OCI-LY1 (cell line): ENCODE results near the gene MAP2K7.

Experiments used
- H2AFZ ChIP-seq: fragments of 200-600 bp; sonication (generic), shearing (Covaris generic); 2 replicates; pipeline ENCODE4 v1.6.0; 2014; ENCODE audit warnings: antibody characterized with exemption, mild to moderate bottlenecking, low read length
- H3F3A ChIP-seq: fragments of 200-600 bp; sonication (generic), shearing (Covaris generic); 2 replicates; pipeline ENCODE4 v1.6.0; 2014; ENCODE audit warnings: mild to moderate bottlenecking, antibody characterized with exemption, low read length, moderate library complexity; ENCODE audit not compliant: insufficient read depth
- H3K27ac ChIP-seq: fragments of 200-600 bp; sonication (generic); 2 replicates; pipeline ENCODE4 v1.5.1; 2014; ENCODE audit warnings: low read length, mixed run types, mild to moderate bottlenecking, low read depth; ENCODE audit not compliant: poor library complexity, severe bottlenecking
- H3K27me3 ChIP-seq: fragments of 200-600 bp; sonication (generic); 2 replicates; pipeline ENCODE4 v1.6.0; 2014; ENCODE audit warnings: antibody characterized with exemption, mild to moderate bottlenecking, low read length, moderate library complexity; ENCODE audit not compliant: insufficient read depth
- H3K36me3 ChIP-seq: fragments of 200-600 bp; sonication (generic); 2 replicates; pipeline ENCODE4 v1.6.1; 2014; ENCODE audit warnings: mild to moderate bottlenecking, antibody characterized with exemption, low read length, moderate library complexity, mixed read lengths; ENCODE audit not compliant: insufficient read depth
- H3K4me1 ChIP-seq: fragments of 200-600 bp; sonication (generic); 2 replicates; pipeline ENCODE4 v1.5.1; 2014; ENCODE audit warnings: mild to moderate bottlenecking, low read length, moderate library complexity; ENCODE audit not compliant: insufficient read depth, severe bottlenecking
- H3K4me2 ChIP-seq: fragments of 200-600 bp; sonication (generic), shearing (Covaris generic); 2 replicates; pipeline ENCODE4 v1.6.1; 2014; ENCODE audit warnings: low read length
- H3K4me3 ChIP-seq: fragments of 200-600 bp; sonication (generic); 2 replicates; pipeline ENCODE4 v1.5.1; 2014; ENCODE audit warnings: low read length, low read depth, mild to moderate bottlenecking, mixed read lengths; ENCODE audit not compliant: poor library complexity, severe bottlenecking
- H3K79me2 ChIP-seq: fragments of 200-600 bp; shearing (Covaris generic); 2 replicates; pipeline ENCODE4 v1.6.1; 2016; ENCODE audit warnings: mixed run types, low read length, mixed read lengths; ENCODE audit not compliant: insufficient read depth
- H3K9ac ChIP-seq: fragments of 200-600 bp; sonication (generic), shearing (Covaris generic); 2 replicates; pipeline ENCODE4 v1.6.1; 2014; ENCODE audit warnings: mild to moderate bottlenecking, low read length, mixed read lengths
- H3K9me2 ChIP-seq: fragments of 200-600 bp; sonication (generic), shearing (Covaris generic); 2 replicates; pipeline ENCODE4 v1.6.1; 2014; ENCODE audit warnings: low read depth, mild to moderate bottlenecking, low read length, mixed read lengths
- H3K9me3 ChIP-seq: fragments of 200-600 bp; shearing (Covaris generic); 2 replicates; pipeline ENCODE4 v1.6.1; 2014; ENCODE audit warnings: low read length, mixed read lengths
- H4K20me1 ChIP-seq: fragments of 200-600 bp; sonication (generic), shearing (Covaris generic); 2 replicates; pipeline ENCODE4 v1.6.0; 2016; ENCODE audit warnings: mild to moderate bottlenecking, low read length; ENCODE audit not compliant: insufficient read depth
- CTCF ChIP-seq: fragments of 200-600 bp; sonication (generic), shearing (Covaris generic); IDR thresholded peaks from 2 replicates; pipeline ENCODE4 v1.5.1; 2017; ENCODE audit warnings: mild to moderate bottlenecking, antibody characterized with exemption, low read length, moderate library complexity, mixed read lengths
- EZH2 ChIP-seq: fragments of 200-600 bp; sonication (generic), shearing (Covaris generic); IDR thresholded peaks from 2 replicates; pipeline ENCODE4 v1.8.0; 2017; ENCODE audit warnings: borderline replicate concordance, mixed run types, mild to moderate bottlenecking, antibody characterized with exemption, low read length, moderate library complexity, mixed read lengths

Gene MAP2K7

GRCh38 chr19:7904074-7905020 is 670 bp downstream of the MAP2K7 start:
- Histone ChIP-seq H3K27ac (peak overlapping the region; percentile 25), H2AFZ (no peak overlapping the region), H4K20me1 (no peaks in the 10 kb centered on the region), H3K4me2 (peak overlapping the region; percentile 99), H3K36me3 (peaks cover 8% of the 10 kb centered on the region; the same call in 1 of the 2 replicates), H3K27me3 (no peaks in the 10 kb centered on the region), H3K9me3 (no peaks in the 10 kb centered on the region), H3K4me1 (peaks cover 22% of the 10 kb centered on the region), H3K4me3 (peak overlapping the region; percentile 99), H3F3A (no peaks in the 10 kb centered on the region), H3K9me2 (no peaks in the 10 kb centered on the region), H3K9ac (peak overlapping the region; percentile 96), H3K79me2 (peaks cover 9% of the 10 kb centered on the region)
- TF ChIP-seq EZH2 (no peak), CTCF (no peak)

- H3K27me3 ChIP-seq: no peaks in the 10 kb centered on the region
- H3K27ac ChIP-seq: no peak overlapping the region
- H3K4me3 ChIP-seq: peak overlapping the region; percentile 99
- TF ChIP-seq EZH2: no peak
- TF ChIP-seq CTCF: no peak
- peaks cover 22% of the 10 kb centered on the region for H3K4me1 ChIP-seq
- no peaks in the 10 kb centered on the region for H3F3A ChIP-seq
- peaks cover 13% of the 10 kb centered on the region; the same call in 1 of the 2 replicates for H3K36me3 ChIP-seq
- H3K9me3 ChIP-seq: no peaks in the 10 kb centered on the region
- peak overlapping the region; percentile 96; the same call in 1 of the 2 replicates for H3K9ac ChIP-seq
- peaks cover 9% of the 10 kb centered on the region for H3K79me2 ChIP-seq
- H2AFZ ChIP-seq: no peak overlapping the region
- peak overlapping the region; percentile 99 for H3K4me2 ChIP-seq
- no peaks in the 10 kb centered on the region for H3K9me2 ChIP-seq
- H4K20me1 ChIP-seq: no peaks in the 10 kb centered on the region
Measured at GRCh38 chr19:7905268-7905667, 1.6 kb downstream of the MAP2K7 start.

DNA sequence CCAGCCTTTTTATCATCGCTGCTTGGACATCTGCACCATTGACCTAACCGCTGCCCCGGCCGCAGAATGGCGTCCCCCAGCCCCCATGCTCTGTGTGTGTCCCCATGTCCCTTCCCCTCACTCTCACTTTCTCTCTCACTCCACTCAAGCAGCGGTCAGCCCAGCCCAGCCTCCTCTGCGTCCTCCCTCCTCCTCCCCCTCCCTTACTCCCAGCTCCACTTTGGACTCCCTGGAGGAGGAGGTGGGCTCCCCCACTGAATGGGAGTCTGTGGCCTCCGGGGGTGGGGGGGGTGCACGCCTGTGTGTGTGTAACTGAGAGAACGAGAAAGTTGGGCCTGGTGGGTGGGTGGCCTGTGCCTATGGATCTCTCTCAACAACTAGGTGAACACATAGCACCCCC is 2.2 kb downstream of the MAP2K7 start:
- H3K36me3 ChIP-seq: peaks cover 18% of the 10 kb centered on the region
- TF ChIP-seq EZH2 (no peak), CTCF (no peak)
- no peaks in the 10 kb centered on the region for H4K20me1 ChIP-seq
- no peaks in the 10 kb centered on the region for H3F3A ChIP-seq
- peaks cover 9% of the 10 kb centered on the region for H3K79me2 ChIP-seq
- H3K27ac ChIP-seq: no peak overlapping the region
- peaks cover 22% of the 10 kb centered on the region for H3K4me1 ChIP-seq
- H3K9ac ChIP-seq: no peak overlapping the region
- no peak overlapping the region for H3K4me3 ChIP-seq
- no peak overlapping the region for H2AFZ ChIP-seq
- H3K4me2 ChIP-seq: no peak overlapping the region
- no peaks in the 10 kb centered on the region for H3K9me3 ChIP-seq
- no peaks in the 10 kb centered on the region for H3K9me2 ChIP-seq
- H3K27me3 ChIP-seq: no peaks in the 10 kb centered on the region
